ENCODE results near the gene TAPT1.

GRCh38 chr4:16259889-16260246, 33.6 kb upstream of the TAPT1 start:
- TF ChIP-seq POLR2AphosphoS5 (IDR thresholded peaks at IDR 0.05; ENCODE audit: insufficient read depth in 1 of 2, low read depth in 1 of 2) = no peak
- no peak for TF ChIP-seq POLR2A (IDR thresholded peaks at IDR 0.05)
- TF ChIP-seq, protein P1, sequence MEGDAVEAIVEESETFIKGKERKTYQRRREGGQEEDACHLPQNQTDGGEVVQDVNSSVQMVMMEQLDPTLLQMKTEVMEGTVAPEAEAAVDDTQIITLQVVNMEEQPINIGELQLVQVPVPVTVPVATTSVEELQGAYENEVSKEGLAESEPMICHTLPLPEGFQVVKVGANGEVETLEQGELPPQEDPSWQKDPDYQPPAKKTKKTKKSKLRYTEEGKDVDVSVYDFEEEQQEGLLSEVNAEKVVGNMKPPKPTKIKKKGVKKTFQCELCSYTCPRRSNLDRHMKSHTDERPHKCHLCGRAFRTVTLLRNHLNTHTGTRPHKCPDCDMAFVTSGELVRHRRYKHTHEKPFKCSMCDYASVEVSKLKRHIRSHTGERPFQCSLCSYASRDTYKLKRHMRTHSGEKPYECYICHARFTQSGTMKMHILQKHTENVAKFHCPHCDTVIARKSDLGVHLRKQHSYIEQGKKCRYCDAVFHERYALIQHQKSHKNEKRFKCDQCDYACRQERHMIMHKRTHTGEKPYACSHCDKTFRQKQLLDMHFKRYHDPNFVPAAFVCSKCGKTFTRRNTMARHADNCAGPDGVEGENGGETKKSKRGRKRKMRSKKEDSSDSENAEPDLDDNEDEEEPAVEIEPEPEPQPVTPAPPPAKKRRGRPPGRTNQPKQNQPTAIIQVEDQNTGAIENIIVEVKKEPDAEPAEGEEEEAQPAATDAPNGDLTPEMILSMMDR (IDR thresholded peaks at IDR 0.05) = no peak

Data from vagina (tissue), 2 donors.